Endothelial cell of umbilical vein (primary cell): ENCODE results near the gene CCNL2. TPM values are rescaled to one million over a fixed set of nuclear protein-coding genes. Genes with fewer than 3 reads are reported as not detected.

Experiments used
- BruUV-seq: library from RNA; stranded (reverse); fragments of 400-500 nt; replicated peaks from 2 replicates; lab custom pipeline; 2021; lab: Mats Ljungman, UMichigan
- CTCF ChIA-PET: fragments of 300-600, 350-600 bp; sonication (Branson Sonifier 250); formaldehyde crosslinking; loops from one replicate; lab custom pipeline; 2021; ENCODE audit warnings: antibody characterized with exemption, inconsistent platforms; lab: Charles Lee
- POLR2A ChIA-PET: fragments of 300-600, 350-600 bp; sonication (Branson Sonifier 250); formaldehyde crosslinking; loops from one replicate; lab custom pipeline; 2021; ENCODE audit warnings: antibody characterized with exemption, inconsistent platforms; lab: Charles Lee
- DNase-seq: peaks from one replicate; pipeline ENCODE4 v3.0.0-alpha.2; 2011; ENCODE audit warnings: low read depth, low spot score
- FAIRE-seq: peaks from 2 replicates; lab custom pipeline; 2011; peaks lifted over from hg19 to GRCh38; lab: Jason Lieb, UNC
- H2AFZ ChIP-seq: 2 replicates; pipeline ENCODE4 v1.6.0; 2012; ENCODE audit warnings: low read depth, low read length, control low read depth, inconsistent platforms
- H3K27ac ChIP-seq: 2 replicates; pipeline ENCODE4 v1.5.1; 2011; ENCODE audit warnings: low read depth, mild to moderate bottlenecking, control low read depth, low read length, moderate library complexity; ENCODE audit not compliant: insufficient read depth
- H3K27me3 ChIP-seq, 2 experiments: 2 replicates each; pipeline versions ENCODE4 v1.6.0 to v1.6.1; 2011; ENCODE audit warnings: low read length in 2 of 2, mixed read lengths in 1 of 2; ENCODE audit not compliant: control insufficient read depth in 2 of 2, insufficient read depth in 2 of 2
- H3K36me3 ChIP-seq, 2 experiments: 2 replicates in 1 of 2; 3 replicates in 1 of 2; pipeline ENCODE4 v1.5.1; 2011; ENCODE audit warnings: low read length in 2 of 2, mild to moderate bottlenecking in 1 of 2, moderate library complexity in 1 of 2; ENCODE audit not compliant: control insufficient read depth in 2 of 2, insufficient read depth in 2 of 2; ENCODE audit errors: extremely low read depth in 1 of 2
- H3K4me1 ChIP-seq: 3 replicates; pipeline ENCODE4 v1.5.1; 2011; ENCODE audit warnings: mild to moderate bottlenecking, low read length; ENCODE audit not compliant: control insufficient read depth, insufficient read depth; ENCODE audit errors: extremely low read depth
- H3K4me2 ChIP-seq: 2 replicates; pipeline ENCODE4 v1.6.1; 2011; ENCODE audit warnings: low read length, control low read depth, mixed read lengths; ENCODE audit not compliant: insufficient read depth
- H3K4me3 ChIP-seq, 3 experiments: fragments of 200-600 bp in 1 of 3; sonication (generic), shearing (Covaris generic) in 1 of 3; replicated peaks in 1 of 3; 2 replicates each; pipeline ENCODE4 v1.5.1; 2011 to 2016; ENCODE audit warnings: control low read depth in 3 of 3, low read length in 3 of 3, mild to moderate bottlenecking in 2 of 3, inconsistent platforms in 1 of 3, low read depth in 1 of 3, moderate library complexity in 1 of 3; ENCODE audit not compliant: insufficient read depth in 1 of 3
- H3K79me2 ChIP-seq: 2 replicates; pipeline ENCODE4 v1.6.0; 2012; ENCODE audit warnings: low read length, inconsistent platforms; ENCODE audit not compliant: control insufficient read depth, insufficient read depth
- H3K9ac ChIP-seq: replicated peaks from 2 replicates; pipeline ENCODE3; 2011; ENCODE audit warnings: low read length, control low read depth; ENCODE audit not compliant: insufficient read depth; ENCODE audit errors: extremely low read depth
- H3K9me1 ChIP-seq: replicated peaks from 3 replicates; pipeline ENCODE4 v1.6.0; 2011; ENCODE audit warnings: mild to moderate bottlenecking, low read length; ENCODE audit not compliant: control insufficient read depth, insufficient read depth; ENCODE audit errors: extremely low read depth
- H3K9me3 ChIP-seq: replicated peaks from 2 replicates; pipeline ENCODE4 v1.5.1; 2012; ENCODE audit warnings: low read length, inconsistent platforms; ENCODE audit not compliant: control insufficient read depth, insufficient read depth
- H4K20me1 ChIP-seq: replicated peaks from 2 replicates; pipeline ENCODE3; 2011; ENCODE audit warnings: mild to moderate bottlenecking, low read length; ENCODE audit not compliant: control insufficient read depth, insufficient read depth; ENCODE audit errors: extremely low read depth
- CTCF ChIP-seq, 2 donors: IDR thresholded peaks; 1 replicate in 1 of 2; 2 replicates in 1 of 2; pipeline ENCODE4 v1.5.1; 2011; ENCODE audit warnings: low read length in 2 of 2, mild to moderate bottlenecking in 2 of 2, moderate library complexity in 2 of 2, control low read depth in 1 of 2, inconsistent platforms in 1 of 2, low read depth in 1 of 2; ENCODE audit not compliant: insufficient read depth in 1 of 2; ENCODE audit errors: extremely low read depth in 1 of 2
- EZH2 ChIP-seq: IDR thresholded peaks from 2 replicates; pipeline ENCODE4 v1.6.1; 2012; ENCODE audit warnings: borderline replicate concordance, low read depth, mild to moderate bottlenecking, moderate library complexity, low read length, inconsistent platforms; ENCODE audit not compliant: severe bottlenecking
- FOS ChIP-seq: IDR thresholded peaks from 2 replicates; pipeline ENCODE4 v1.6.1; 2011; ENCODE audit warnings: mild to moderate bottlenecking, low read length, moderate library complexity, borderline replicate concordance; ENCODE audit not compliant: insufficient read depth
- GATA2 ChIP-seq: IDR thresholded peaks from 2 replicates; pipeline ENCODE4 v1.7.0; 2011; ENCODE audit warnings: low read depth, mild to moderate bottlenecking, moderate library complexity, mixed read lengths, low read length; ENCODE audit not compliant: insufficient read length, insufficient read depth
- JUN ChIP-seq: IDR thresholded peaks from 2 replicates; pipeline ENCODE4 v1.6.1; 2011; ENCODE audit warnings: borderline replicate concordance, low read depth; ENCODE audit not compliant: insufficient read length, insufficient read depth
- MAX ChIP-seq: IDR thresholded peaks from 2 replicates; pipeline ENCODE4 v1.6.1; 2011; ENCODE audit not compliant: insufficient read depth, insufficient read length
- MYC ChIP-seq: IDR thresholded peaks from one replicate; pipeline ENCODE4 v1.6.1; 2011; ENCODE audit warnings: mild to moderate bottlenecking, low read depth, low read length
- POLR2A ChIP-seq: IDR thresholded peaks from 2 replicates; pipeline ENCODE4 v1.6.1; 2012; ENCODE audit warnings: low read depth, mild to moderate bottlenecking, control low read depth, low read length
- POLR2AphosphoS5 ChIP-seq: IDR thresholded peaks from 2 replicates; pipeline ENCODE4 v1.6.1; 2012; ENCODE audit warnings: low read depth, mild to moderate bottlenecking, control low read depth, low read length, moderate library complexity; ENCODE audit not compliant: insufficient read depth
- dilution Hi-C: fragments of 300-500 bp; cut with MboI; formaldehyde crosslinking; loops from one replicate; pipeline ENCODE4 v1.15.0; 2019; ENCODE audit warnings: low sequenced_read_pairs; ENCODE audit not compliant: extremely low pct_ligation_motif_present
- intact Hi-C: fragments of 100-400 bp; cut with micrococcal nuclease; formaldehyde crosslinking; loops from one replicate; pipeline ENCODE4 v1.10.0; 2022
- polyA plus RNA-seq, 4 experiments: library from polyadenylated mRNA; depleted of rRNA in 3 of 4; stranded (reverse) in 3 of 4; unstranded in 1 of 4; fragments of >200 nt; gene quantifications; 2 replicates each; pipeline versions ENCODE4 v1.2.1 to v1.2.3, GENCODE V29; 2011 to 2012; ENCODE audit warnings: missing spikeins in 1 of 4
- total RNA-seq: library from RNA; stranded (reverse); gene quantifications from 2 replicates; pipeline ENCODE4 v1.2.3, GENCODE V29; 2021

The CCNL2 gene
- total and polyA plus RNA-seq, 2 donors (not counting 3 experiments of a cell fraction or from before 2014, with no cell fraction given), result 188 to 209 TPM

- Histone ChIP-seq H3K36me3 (no peaks in the 10 kb centered on the region), H4K20me1 (no peaks in the 10 kb centered on the region), H3K79me2 (no peaks in the 10 kb centered on the region), H3K4me2 (no peak overlapping the region), H3K27ac (no peak overlapping the region), H3K9ac (no peak overlapping the region), H3K4me1 (peaks cover 3% of the 10 kb centered on the region), H3K4me3 (no peak overlapping the region), H3K9me1 (no peaks in the 10 kb centered on the region), H3K27me3 (no peaks in the 10 kb centered on the region), H3K9me3 (no peaks in the 10 kb centered on the region), H2AFZ (no peak overlapping the region)
- CTCF ChIA-PET, result interaction anchor here (1.0 to 2.9 kb wide), 2 partner anchors 18 to 31 kb away, joined by 3 to 8 read pairs; no protein-coding TSS in a partner anchor
- intact Hi-C loops (no loop called here), dilution Hi-C loops (no loop called here)
- no TSS peak for BruUV-seq
- DNase-seq (no peak), FAIRE-seq (no peak)
- POLR2A ChIA-PET, result no interaction called here
- TF ChIP-seq MYC, result no peak
- no peak for TF ChIP-seq POLR2AphosphoS5
- TF ChIP-seq EZH2, result no peak
- TF ChIP-seq MAX, result no peak
- no peak for TF ChIP-seq CTCF (IDR thresholded peaks at IDR 0.05; ENCODE audit: extremely low read depth in 1 of 2, insufficient read depth in 1 of 2, low read depth in 1 of 2, low read length in 2 of 2)
- no peak for TF ChIP-seq GATA2
- TF ChIP-seq FOS, result no peak
- TF ChIP-seq JUN, result no peak
- TF ChIP-seq POLR2A, result no peak
These were observed 24.1 kb upstream of the CCNL2 start for GRCh38 chr1:1423245-1423597.
